ENCODE data around the gene FSIP1.
A peak's percentile ranks its signal among the peaks of the same experiment; 100 is the strongest.
"Not testable (repeated sequence)": the region's sequence is repeated elsewhere in the genome, so short reads cannot be mapped to it uniquely, and the experiment has no call there.

The FSIP1 gene

DNA sequence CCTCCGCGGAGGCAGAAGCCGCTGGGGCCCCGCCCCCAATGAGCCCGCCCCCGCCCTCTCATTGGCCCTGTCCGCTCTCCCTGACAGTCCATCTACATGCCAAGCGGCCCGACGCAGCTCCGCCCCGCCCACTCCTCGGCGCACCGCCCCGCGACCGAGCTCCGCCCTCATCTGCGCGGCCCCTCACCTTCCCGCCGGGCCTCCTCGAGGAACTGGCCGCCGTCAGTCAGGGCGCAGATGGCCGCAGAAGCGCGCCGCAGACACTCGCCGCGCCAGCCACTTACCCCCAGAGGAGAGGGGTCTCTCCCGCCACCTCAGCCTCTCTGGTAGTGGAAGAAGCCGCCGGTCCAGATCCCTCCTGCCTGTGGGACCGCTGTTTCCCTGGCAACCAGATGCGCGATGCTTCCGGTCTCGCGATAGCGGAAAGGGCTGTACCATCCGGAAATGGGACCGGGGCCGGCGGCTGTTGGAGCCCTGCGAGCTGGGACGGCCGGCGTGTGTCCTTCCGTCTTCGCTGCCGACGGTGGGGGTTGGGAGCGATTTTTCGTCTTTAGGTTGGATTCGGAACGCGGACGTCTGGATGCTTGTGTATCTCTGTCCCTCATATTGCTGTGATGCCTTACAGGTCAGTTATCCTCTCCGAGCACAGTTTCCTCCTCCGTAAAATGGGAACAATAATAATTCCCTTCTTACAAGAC, at the start of gene FSIP1:
TSS of gene FSIP1 (minus strand) at position 401 of the 698 bp plus-strand sequence. CDS start 6,317 bp downstream, outside the sequence.
- DNase-seq: peak; percentile 83

- no peak for DNase-seq
These were observed 47.5 kb upstream of the FSIP1 start for GRCh38 chr15:39830166-39830565.

- peak; percentile 12 for DNase-seq
These were observed 45.8 kb upstream of the FSIP1 start for GRCh38 chr15:39828374-39828931.

- no peak for DNase-seq
These were observed 44.3 kb upstream of the FSIP1 start for GRCh38 chr15:39826975-39827374.

DNA sequence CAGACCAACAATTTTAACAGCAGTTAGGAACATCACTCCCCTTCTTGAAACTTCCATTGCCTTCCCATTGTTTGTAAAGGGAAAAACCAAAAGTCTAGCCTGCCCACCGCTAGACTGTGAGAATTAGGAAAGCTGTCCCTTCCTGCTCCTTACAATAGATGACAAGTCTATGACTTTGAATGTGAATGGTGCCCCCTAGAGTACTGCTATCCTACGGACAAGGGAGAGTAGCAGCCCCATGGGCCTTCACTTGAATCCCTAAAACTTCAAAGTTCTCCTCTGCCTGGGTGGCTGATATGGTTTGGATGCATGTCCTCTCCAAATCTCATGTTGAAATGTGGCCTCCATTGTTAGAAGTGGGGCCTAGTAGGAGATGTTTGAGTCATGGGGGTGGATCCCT, 41.0 kb upstream of the FSIP1 start:
- DNase-seq: no peak

DNA sequence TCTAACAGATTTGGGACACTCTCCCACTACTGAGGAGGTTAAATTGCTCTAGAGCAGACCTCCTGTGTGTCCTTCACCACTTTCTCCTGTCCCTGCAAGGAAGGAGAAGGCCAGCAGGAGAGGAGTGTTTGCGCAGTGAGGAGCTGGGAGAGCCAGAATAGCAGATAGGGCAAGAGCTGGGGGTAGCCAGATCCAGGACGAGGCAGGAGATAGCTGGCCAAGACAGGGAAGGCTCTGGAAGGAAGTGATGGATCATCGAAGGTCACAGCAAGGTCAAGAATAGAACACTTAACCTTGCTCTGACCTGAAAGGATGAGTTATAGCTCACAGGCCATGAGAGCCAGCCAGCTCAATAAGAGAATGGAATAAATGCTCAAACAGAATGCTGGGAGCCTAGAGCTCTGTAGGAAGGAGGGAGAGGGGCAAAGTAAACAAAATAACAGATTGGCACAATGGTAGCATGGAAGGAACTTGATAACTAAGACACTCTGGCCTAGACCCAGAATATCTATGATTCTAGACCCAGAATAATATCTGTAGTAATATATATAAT, 37.5 kb upstream of the FSIP1 start:
- DNase-seq: no peak

- no peak for DNase-seq
These were observed 36.9 kb upstream of the FSIP1 start for GRCh38 chr15:39819533-39819932.

DNA sequence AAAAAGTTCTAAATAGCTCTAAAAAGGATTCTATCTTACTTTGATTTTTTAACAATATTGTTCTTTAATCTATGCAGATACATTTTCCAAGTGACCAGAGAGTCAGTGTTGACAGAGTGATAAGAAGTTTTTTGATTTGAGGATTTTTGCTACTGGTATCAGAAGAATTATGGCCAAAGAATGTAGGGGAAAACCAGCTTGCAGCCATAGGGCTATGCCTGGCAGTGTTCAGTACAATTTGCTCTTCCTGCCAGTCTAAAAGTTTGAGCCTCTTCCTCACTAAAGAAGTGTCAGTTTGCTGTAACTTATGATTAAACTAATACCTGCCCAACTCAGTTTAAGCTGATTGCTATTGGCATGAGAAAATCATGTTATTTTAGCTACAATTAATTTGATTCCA, 35.3 kb upstream of the FSIP1 start:
- no peak for DNase-seq

DNA sequence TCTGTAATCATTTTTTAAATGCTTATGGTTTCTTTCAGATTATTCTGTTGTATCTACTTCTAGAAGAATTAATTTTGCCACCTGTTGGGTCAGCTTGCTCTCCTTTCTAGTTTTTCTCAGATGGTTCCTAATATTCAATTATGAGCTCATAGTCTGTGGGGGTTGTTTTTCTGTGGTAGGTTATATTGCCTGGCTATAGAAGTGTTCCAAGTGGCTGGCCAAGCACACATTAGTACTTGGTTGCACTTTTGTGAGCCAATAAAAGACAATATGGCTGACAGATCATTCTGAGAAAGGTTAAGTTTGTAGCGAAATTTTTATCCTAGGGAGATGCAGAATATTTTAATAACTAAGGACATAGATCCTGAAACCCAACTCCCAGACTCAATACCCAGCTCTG, 31.8 kb upstream of the FSIP1 start:
- DNase-seq: no peak

GRCh38 chr15:39812651-39813050, 30.0 kb upstream of the FSIP1 start:
- DNase-seq: not testable (repeated sequence)

GRCh38 chr15:39808909-39809308, 26.3 kb upstream of the FSIP1 start:
- DNase-seq: no peak

DNA sequence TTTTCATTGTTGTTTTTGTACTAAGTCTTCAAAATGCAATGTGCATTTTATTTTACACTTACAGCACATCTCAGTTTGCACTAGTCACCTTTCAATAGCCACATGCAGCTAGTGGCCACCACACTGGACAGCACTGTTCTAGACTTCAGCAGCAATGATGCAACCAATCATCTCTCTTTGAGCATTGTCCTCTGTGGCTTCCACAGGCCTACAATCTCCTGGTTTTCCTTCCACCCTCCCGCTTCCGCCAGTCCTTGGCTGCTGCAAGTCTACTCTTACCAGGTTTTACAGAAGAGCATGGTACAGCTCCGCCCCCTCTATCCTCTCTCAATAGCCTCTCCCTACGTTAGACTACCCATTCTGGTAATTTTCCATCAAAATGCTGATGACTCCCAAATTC, 25.1 kb upstream of the FSIP1 start:
- DNase-seq: no peak

GRCh38 chr15:39804026-39804425, 21.4 kb upstream of the FSIP1 start:
- DNase-seq: no peak

DNA sequence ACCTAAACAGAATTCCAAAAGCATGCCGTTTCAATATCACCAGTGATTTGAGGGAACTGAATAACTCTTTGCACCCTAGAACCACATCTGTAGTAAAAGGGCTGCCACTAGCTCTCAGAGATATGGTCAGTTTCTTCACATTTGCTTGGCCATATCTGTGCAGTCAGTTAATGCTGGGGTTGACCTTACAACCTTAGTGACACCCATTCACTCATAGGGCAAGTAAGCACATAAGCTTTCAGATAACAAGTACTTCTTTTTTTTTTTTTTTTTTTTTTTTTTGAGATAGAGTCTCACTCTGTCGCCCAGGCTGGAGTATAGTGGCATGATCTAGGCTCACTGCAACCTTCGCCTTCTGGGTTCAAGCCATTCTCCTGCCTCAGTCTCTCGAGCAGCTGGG, 20.4 kb upstream of the FSIP1 start:
- DNase-seq: no peak

- DNase-seq: peak; percentile 2
These were observed 19.1 kb upstream of the FSIP1 start for GRCh38 chr15:39801641-39802309.

DNA sequence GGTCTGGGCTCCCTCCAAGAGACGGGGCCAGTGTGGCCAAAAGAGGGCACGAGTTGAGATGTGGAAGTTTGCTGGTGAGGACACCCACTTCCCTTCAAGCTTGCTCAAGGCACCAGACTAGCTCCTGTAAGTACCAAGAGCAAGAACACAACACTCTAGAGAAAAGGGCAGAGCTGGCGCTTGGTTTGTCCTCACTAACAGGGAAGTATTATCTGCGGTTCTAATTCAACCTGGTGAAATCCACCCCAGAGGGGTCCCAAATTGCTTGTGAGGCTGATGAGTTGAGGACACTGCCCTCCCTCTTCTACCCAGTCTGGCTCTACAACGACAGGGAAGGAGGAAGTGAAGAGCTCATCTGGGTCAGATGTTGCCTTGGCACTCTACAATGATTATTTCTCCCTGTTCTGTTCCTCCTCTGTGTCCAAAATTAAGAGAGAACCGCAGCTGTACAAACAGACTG, 16.9 kb upstream of the FSIP1 start:
- DNase-seq: no peak

DNA sequence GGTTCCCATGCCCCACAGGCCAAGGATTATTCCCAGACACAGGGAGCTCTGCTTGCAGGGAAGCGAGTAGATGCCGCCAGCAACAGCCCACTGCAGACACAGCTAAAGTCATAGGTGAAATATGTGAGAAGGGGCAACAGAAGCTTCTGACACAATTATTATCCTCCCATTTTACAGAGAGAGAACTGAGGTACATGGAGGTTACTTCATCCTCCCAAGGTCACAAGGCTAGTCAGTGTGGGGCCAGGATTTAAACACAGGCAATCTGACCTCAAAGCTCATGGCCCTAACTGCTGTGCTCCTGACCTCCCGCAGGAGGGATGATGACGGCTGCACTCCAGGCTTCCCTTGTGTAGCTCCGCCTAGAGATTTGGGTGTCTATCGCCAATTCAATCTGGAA, 15.7 kb upstream of the FSIP1 start:
- no peak for DNase-seq

DNA sequence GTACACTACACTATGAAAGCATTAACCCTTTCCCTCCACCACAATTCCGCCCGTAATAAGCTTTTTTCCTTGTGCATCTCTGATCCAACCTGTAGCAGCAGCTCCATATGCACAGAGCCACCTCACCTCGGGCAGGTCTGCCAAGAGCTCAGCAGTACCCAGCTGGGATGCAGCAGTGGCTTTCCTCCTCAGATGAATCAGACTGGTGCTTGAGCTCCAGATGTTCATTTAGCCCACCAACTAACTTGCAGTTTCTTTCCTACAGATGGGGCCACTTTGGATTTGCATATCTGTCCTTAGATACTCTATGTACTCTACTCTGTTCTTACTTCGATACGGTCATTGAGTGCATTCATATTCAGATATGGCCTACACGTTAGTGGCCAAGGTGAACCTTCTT, 14.8 kb upstream of the FSIP1 start:
- DNase-seq: no peak

GRCh38 chr15:39796601-39797000, 14.0 kb upstream of the FSIP1 start:
- DNase-seq: no peak

DNA sequence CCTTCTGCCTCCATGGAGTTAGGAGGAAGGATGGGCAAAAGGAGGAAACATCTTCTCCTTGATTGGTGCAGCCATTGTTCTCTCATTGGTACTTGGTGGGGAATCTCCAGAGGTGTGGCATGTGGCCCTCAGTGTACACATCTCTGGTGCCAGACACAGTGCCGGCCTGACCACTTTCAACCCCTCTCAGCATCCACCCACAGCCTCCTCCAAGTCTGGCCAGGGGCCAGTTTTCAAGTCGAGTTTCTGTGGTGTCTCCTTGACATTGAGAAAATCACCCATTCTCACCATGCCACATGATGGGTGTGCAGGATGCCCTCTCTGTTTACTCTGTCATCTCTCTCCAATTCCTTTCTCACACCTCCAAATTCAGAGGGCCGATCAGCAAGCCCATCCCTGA, 12.8 kb upstream of the FSIP1 start:
- no peak for DNase-seq

DNA sequence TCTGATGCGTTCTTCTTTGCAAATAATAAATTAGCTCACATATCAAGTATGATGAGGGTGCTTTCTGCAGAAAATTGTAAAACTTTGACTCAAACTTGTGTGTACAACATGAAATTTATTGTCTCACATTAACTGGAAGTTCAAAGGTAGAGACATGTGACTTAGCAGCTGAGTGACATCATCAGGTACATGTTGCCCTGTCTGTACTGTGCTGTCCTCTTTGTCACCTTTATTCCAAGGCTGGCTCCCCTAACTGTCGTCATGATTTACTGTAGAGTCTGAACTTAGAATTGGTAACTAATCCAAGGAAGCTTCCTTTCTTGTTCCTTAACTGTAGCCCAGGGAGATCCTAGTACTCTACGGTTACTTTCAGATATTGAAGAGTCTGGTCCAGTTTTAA, 12.3 kb upstream of the FSIP1 start:
- DNase-seq: no peak

DNA sequence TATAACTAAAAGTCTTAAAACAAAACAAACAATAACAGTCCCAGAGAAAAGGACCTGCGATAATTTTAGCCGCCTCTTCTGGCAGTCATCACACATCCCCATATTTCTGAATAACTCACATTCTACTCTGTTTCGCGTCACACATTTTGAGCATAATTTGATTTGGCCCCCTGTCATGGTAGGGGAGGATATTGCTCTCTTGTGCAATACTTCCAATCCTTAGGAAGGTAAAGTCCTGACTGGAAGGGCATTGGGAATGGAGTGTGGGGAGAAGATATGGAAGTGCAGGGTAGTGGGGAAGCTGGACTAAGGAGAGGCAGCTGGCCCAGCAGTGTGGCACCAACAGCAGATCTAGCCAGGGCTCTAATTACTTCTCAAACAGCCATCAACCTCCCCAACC, 11.3 kb upstream of the FSIP1 start:
- DNase-seq: no peak

DNA sequence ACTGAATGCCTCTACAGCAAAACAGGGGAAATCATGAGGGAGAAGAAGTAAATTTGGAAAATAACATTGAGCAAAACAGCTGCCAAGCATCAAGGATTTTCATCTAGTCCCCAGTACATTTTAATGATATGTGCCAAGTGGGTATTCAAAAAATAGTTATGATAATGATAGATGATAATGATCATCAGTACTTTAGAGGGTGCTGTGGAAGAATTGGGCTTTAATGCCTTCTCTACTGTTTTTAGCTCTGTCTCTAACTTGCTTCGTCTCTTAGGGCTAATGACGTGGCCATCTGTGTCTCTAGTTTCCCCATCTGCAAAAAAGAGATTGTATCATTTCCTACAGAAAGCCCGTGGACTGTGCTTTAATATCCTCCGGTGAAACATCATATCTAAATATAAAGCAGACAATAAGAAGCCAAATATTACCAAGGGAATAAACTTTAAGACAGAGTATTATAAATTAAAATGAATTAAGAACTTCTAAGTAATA, 10.2 kb upstream of the FSIP1 start:
- DNase-seq: no peak

All from NCI-H1105 treated with DMSO at 0.1 percent for 48 hours (cell line).